ENCODE results near the gene RXRA. TPM values are rescaled to one million over a fixed set of nuclear protein-coding genes. Genes with fewer than 3 reads are reported as not detected.

Gene RXRA
- total RNA-seq, 1 experiment from 2014 or later, result 17.2 TPM

DNA sequence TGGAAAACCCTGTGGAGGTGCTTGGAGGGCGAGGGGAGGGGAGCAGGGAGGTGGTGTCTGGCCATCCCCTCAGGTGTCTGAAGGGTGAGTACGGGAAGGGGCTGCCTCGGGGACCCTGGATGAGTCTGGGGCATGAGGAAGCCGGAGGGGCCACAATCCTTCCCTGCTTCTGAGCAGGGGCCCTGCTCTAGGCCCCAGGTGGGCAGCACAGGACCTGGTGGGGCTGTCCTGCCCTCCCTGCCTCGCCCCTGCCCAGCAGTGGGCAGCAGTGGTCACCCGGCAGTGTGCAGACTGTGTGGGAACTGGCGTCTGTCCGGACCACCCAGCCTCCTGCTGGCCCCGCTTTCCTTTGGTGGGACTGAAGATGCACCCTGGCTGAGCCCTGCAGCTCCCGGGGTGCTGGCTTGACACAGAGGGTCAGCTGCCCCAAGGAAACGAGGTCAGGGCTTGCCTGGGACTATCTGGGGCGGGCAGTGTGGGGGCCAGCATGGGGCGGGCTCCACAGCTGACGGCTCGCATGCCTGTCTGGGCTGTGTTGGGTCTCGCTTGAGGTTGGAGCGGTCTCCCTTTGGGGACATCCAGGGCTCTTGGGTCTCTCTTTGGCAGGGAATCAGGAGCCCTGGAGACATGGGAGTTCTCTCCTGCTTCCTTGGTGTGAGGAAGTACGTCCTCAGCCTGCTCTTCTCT is 26.1 kb downstream of the RXRA start:
- no peak for DNase-seq (ENCODE audit: low spot score)

DNA sequence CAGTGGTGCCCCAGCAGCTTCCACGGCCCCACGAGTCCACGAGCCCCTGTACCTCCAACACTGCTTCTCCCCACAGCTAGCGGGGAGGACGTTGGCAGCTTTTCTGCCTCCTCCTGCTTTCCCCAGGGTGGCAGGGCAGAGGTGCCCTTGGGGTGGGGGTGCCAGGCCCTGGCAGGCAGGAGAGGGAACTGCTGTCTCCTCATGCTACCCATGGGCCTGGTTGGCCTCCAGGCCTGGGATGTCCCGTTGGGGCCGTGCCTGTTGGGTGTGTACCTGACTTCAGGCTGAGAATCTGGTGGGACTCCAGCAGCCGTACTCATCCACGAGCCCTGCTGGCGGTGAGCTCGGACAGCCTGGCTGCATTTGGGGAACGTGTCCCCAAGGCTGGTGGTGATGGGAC is 27.3 kb downstream of the RXRA start:
- no peak for DNase-seq (ENCODE audit: low spot score)

DNA sequence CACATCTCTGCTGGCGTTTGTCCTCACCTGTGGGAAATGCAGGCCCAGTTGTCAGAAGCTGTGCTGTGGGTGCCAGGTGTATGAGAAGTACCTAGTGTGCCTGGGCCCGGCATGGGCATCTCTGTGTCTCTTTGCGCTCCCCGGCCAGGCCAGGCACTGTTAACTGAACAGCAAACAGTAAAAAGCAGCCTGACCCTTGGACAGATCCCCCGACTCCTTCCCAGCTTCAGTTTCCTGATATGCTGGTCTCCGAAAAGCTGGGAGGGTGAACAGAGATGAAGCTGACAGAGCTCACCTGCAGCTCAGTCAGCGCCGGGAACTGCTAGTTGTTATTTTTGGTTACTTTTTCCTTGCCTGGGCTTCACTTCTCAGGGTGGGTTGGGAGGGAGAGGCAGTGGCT is 28.9 kb downstream of the RXRA start:
- no peak for DNase-seq (ENCODE audit: low spot score)

DNA sequence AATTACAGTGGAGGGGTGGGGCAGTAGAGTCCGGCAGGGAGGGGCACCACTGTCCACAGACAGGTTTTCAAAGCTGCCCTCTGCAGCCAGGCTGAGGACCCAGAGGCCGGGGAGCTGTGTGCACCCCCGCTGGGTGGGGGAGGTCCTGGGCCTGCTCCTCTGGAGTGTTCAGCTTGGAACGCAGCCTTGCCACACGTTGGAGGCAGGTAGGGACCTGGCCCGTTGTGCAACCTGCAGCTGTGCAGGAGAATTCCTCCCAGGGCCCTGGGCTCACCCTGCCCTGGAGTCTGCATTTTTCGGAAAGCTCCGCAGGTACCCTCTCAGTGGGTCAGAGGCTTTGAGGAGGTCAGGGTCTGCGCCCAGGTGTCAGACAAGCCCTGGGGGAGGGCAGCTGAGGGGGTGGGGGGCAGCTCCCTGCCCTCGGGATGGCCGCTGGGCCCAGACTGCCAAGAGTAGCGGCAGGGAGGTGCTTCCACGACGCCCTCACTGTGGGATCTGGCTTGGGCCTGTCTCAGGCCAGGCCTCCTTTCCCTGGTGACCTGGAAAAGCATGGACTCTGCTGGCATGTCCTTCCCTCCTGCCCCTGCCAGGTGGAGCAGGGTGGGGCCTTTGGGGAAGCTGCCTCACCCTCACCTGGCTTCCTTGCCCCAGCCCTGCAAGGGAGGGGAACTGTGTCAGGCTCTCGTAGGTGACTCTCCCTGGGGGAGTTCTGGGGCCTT is 29.5 kb downstream of the RXRA start:
- no peak for DNase-seq (ENCODE audit: low spot score)

DNA sequence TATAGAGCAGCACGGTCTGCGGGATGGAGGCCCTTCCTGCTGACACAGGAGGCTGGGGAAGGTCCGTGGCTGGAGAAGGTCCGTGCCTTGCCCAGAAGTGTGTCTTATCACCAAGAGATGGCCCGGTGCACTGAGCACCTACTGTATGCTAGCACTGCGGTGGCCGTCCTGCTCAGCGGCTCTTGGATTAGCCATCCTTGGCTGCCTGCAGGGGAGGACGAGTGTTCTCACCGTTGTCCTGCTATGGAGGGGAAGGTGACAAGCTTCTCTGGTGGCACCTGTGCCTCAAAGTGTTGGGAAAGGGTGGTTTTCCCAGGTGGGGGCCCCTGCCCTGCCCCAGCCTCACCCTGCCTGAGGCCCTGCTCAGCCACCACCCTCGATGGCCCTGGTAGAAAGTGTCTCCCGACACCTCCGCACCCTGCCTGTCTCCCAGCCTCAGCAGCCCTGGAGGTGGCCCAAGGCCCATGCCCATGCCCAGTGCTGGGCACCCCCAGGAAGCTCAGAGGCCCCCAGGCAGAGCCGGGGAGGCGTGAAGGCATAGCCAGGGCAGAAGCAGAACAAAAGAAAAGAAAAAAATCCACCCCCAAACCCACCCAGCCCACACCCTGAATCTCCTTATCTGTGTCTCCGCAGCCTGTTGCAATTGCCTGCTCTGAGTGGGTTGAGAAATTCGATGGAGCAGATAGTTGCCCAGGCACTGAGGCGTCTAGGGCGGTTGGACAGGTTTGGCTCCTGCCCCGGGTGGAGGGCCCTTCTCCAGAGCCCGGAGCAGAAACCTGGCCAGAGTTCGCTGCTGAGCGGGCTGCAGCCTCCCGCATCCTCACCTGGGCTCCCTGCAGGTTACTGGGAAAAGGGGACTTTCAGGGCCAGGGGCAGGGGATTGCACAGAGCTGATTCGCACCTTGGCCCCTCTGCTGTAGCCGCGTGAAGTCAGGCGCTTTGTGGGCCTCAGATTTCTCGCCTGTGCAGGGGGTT is 30.5 kb downstream of the RXRA start:
- no peak for DNase-seq (ENCODE audit: low spot score)

DNA sequence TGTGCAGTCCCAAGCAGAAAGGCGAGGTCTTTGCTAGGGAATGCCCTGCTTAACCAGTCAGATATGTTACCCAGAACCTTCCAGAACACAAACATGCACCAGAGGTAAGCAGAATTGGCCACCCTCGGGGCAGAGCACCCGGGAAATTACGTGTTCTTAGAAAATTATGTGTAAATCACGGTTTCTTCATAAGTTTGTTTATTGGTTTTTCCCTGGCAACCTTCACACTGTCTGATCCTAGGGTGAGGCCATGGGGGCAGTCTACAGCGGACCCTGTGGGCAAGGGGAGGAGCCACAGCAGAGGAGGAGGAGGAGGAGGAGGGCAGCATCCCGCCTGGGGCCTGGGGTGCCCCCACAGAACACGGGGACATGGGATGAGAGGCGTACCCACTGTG is 31.4 kb downstream of the RXRA start:
- no peak for DNase-seq (ENCODE audit: low spot score)

DNA sequence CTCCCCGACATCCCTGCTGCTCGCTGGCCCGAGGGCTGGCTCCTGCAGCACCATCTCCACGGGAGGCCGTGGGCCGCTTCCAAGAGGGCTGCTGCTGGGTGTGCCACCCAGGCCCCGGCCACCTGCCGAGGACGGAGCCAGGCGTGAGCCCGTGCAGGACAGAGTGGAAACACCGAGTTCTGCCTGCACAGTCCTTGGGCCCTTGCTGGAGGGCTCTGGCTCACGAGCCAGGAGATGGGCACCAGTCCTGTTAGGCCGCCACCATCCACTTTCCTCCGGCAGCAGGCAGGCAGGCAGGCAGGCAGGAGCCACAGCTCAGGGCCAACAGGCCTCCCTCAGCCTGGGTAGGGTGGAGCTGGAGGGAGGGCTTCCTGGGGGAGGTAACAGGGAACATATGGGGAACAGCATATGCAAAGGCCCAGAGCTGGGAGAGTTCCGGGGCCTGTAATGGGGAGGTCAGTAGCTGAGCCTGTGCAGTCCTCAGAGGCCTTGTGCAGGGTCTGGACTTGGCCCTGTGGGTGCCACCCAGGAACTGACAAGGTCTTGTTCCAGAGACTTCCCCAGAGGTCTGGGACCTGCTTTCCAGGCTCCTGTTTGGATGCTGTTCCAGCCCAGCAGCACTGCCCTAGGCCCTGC is 31.9 kb downstream of the RXRA start:
- no peak for DNase-seq (ENCODE audit: low spot score)

DNA sequence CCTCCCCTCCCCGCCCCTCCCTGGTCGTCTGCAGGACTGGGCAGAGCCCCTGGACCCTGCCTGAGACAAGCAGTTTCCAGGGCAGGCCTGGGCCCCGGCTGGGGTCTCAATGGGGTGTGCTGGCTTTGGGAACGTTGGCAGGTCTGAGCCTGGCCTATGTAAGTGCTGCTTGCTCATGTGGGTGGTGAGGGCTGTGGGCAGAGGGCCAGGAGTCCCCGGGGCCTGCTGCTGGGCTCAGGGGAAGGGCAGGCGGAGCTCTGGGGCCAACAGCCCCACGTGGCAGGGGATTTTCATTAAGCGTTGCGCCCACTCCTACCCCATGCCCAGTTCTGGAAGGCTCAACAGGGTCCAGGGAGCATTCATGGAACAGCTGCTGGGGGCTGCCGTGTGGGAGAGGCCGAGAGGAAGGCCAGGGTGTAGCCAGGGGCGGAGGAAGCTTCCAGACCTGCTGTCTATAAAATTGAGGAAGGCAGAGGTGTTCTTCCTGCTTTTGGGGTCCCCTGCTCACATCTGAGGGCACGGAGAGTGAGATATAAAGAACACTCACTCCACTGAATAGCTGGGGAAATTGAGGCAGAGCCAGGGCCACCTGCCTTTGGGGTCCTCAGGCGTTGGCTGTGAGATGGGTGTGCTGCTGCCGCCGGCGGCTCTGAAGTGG is 32.5 kb downstream of the RXRA start:
- DNase-seq (ENCODE audit: low spot score), result no peak

DNA sequence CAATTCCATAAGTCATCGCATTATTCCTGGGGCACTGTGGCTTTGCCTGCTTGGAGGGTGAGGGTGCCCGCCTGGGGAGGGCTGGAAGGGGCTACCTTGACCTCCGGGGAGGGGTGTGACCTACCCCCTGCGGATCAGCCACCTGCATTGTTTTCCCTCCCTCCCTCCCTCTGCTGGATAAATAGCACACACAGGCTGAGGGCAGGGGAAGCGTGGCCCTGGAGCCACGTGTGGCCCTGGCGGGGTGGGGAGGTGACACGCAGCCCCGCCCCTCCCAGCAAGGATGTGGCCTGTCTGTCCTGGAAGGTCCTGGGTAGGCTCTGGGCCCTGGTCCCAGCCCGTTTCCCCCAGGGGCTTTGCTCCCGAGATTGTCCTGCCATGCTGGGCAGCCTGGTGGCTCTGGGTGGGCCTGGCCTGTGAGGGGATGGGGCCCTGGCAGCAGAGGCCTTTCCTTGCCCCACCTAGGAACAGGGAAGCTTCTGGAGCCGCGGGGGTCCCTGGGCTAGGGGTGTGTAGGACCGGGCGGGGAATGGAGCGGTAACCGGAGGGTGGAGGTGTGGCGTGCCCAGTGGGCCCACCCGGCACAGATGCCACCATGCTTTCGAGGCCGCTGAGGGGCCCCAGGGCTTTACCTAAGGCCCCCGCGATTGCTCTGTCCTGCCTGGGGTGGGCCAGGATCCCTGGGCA is 33.4 kb downstream of the RXRA start:
- no peak for DNase-seq (ENCODE audit: low spot score)

DNA sequence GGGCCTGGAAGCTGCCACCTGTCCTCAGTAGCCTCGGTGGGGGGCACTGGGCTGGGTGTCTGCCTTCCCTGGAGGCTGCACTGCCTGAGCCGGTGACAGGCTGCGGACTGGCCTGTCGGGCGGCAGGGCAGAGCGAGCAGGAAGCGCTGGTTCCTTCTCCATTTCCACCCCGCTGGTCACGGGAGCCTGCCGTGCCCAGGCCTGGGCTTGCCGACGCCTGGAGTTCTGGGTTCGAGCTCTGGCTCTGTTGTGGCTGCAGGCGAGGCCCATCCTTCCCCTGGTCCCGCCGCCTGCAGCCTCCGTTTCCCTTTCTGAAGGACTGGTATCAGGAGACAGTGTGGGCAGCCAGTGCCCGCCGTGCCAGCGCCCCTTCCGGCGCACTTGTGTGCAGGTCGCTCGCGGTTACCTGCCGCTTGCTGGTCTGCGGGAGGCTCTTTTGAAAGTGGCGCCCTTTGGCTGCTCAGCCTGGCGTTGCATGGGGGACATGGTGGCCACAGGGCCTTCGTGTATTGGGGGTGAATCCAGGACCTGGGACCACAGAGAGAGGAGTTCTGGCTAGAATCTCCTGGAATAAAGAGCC is 34.0 kb downstream of the RXRA start:
- DNase-seq (ENCODE audit: low spot score), result no peak

DNA sequence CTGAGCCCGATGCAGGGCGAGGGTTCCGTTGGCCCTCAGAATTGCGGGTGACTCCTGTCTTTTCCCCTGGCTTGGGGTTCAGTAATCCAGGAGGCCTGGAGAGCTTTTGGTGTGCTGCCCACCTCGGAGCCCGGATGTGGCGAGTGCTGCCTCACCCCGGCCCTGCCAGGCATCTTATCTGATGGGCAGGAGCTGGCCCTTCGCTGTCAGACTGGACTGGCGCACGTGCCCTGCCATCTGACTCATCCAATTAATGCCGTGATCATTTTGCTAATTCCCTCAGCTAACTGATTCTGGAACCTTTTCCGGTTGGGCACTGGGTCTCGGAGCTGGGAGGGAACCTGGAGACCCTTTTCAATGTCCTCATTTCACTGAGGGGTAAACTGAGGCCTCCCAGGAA is 34.6 kb downstream of the RXRA start:
- peak; percentile 96 for DNase-seq (ENCODE audit: low spot score)

DNA sequence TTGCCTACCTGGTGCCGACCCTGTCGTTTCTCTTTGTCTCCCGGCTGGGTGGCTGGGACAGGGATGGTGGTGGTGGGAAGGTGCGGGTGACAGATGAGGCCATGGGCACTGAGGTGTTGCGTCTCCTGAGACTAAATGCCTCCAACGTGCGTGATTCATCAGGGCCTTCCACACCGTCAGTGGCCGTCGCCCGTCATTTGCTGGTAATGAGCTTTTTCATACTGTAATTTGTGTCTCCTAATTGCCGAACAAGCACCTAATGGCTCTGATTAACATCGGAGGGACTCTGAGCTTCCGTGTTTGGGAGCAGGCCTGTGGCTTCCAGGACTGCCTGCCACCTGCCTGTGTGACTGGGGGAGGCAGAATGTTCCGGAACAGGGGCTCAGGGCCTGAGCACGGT is 35.2 kb downstream of the RXRA start:
- peak; percentile 63 for DNase-seq (ENCODE audit: low spot score)

DNA sequence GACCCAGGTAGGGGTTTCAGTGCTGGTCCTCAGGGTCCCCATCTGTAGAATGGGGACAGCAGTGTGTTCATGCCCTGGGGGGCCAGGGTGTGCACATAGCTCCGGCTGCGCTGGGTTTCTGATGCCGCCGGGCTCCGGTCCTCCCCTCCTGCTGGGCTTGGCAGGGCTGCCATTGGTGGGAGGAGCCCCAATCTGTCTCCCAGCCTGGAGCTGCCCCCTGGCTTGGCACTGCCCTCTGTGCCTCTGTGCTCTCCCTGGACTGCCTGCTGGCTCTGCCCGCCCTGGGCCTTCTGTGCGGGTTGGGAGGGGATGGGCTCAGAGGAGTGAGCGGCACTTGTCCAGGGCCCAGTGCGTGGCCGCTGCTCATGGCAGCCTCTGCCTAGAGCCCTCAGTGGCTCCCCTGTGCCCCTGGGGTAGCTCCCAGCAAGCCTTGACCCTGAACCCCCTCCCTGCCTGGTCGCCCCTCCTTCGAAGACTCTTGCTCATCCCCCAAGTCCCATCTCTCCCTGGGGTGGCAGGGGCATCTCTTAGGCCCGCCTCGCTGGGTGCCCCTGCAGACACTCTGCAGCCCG is 35.7 kb downstream of the RXRA start:
- peak; percentile 52 for DNase-seq (ENCODE audit: low spot score)

DNA sequence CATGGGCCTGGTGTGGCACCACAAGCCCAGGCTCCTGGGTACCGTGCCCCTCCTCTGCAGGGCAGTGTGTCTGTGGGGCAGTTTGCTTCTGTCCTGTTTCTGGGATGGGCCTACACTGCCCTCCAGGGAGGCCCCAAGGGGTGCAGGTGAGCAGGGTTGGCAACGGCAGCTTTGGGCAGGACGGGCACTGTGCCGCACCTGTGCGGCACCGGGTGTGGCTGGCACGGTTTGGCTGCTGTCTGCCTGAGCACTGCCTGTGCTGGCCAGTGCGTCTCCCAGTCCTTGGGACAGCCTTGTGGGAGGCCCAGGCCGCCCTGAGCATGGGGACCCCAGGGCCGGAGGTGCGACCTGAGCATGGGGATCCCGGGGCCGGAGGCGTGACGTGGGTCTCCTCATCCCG is 37.2 kb downstream of the RXRA start:
- DNase-seq (ENCODE audit: low spot score), result no peak

DNA sequence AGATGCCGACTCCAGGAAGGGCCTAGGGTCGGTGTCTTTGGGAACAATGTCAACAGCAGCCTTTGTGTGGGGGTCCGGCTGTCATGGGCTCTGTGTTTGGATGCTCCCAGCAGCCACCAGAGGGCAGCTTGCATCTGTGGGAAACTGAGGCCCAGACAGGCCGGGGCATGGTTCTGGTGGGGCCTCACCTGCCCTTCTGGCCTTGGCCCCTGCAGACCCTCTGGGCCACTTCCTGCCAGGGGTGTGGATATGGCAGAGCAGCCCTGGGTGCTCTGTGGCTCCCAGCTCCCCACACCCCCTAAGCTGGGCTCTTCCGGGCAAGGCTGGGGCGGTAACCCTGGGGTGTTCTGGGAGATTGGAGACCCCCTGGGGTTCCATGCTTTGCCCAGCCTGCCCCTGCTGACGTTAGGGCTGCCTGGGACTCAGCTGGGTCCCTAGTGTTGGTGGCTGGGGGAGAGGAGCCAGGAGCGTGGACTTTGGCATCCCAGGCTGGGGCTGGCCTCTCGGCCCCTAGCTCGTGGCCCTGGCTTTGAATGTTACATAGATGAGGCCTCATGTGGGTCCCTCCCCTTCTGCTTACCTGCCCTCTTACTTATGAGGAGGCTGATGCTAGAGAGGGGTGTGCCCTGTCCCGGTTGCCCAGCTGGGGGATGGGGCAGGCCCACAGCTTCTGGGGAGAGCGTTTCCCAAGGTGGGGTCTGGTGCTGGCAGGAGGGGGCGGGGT is 38.3 kb downstream of the RXRA start:
- DNase-seq (ENCODE audit: low spot score), result no peak

DNA sequence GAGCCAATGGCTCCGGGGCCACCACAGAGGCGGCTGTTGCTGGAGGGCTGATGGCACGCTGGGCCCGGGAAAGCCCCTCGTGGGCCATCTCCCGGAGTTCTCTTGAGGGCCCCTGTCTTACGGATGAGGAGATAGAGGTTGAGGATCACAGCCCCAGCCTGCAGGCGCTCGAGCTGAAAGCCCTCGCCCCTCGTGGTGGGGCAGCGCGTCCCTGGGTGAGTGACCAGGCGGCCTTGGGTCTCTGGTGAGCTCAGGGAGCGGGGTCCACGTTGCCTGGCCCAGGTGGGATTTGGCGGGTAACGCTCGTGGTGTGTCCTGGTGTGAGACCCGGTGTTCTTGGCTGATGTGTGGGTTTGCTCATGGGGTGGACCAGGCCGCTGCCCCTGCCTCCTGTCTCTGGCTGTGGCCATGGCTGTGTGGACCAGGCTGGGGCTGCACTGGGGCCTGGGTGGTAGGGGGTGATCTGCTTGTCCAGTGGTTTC is 38.9 kb downstream of the RXRA start:
- no peak for DNase-seq (ENCODE audit: low spot score)

DNA sequence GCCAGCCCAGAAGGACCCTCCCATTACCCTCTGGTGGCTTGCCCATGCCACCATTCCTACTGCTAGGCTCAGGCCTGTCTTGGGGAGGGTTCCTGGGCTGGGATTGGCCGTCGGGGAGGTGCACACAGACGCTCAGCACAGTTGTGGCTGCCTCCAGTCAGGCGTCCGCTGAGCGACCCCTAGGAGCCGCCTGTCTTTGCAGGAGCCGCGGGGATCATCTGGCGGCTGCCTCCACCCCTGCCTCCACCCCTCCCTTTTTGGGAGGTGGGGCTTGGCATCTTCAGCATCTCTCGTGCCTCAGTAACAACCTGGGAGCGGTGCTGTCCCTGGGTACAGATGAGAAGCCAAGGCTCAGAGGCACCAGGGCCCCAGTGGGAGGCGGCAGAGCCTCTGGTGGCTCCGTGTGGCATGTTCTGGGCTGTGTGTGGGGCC is 39.6 kb downstream of the RXRA start:
- DNase-seq (ENCODE audit: low spot score), result peak; percentile 88

DNA sequence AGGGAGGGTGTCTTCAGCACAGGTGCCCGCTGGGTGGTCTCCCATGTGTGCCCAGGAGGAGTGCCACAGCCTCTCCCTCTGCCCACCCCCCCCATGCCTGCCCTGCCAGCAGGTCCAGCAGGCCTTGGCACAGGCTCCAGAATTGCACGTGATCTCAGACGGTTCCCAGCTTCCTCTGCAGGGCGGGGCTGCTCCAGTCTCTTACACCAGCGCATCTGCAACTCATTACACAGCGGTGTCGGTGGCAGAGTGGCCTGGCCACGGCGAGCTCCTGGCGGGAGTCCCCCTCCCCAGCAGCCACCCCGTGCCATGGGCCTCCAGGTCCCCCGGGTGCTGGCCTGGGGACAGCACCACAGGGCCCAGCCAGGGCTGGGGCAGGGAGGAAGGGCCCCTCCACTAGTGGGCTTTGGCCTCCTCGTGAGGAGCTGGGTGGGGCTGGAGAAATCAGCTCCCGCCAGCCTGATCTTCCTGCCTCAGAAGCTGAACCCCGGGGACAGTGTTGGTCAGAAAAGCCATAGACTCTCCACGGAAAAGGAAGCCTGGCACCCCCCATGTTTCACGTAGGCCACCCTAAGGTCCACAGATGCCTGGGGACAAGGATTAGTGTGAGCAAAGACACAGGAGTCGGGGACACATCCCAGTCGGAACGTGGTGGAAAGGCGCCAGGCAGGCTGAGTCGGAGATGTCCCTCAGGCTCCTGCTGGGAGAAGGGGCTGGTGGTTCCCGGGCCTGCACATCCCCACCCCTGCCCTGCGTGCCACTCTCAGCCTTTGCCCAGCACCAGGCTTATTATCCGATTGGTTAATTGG is 40.2 kb downstream of the RXRA start:
- peak; percentile 95 for DNase-seq (ENCODE audit: low spot score)
